Measurements from ENCODE around the gene RANBP3L. TPM values are rescaled to one million over a fixed set of nuclear protein-coding genes. Genes with fewer than 3 reads are reported as not detected.

Gene RANBP3L
- polyA plus RNA-seq, 1 of the 3 experiments (the other 2 are of a cell fraction), result not detected

DNA sequence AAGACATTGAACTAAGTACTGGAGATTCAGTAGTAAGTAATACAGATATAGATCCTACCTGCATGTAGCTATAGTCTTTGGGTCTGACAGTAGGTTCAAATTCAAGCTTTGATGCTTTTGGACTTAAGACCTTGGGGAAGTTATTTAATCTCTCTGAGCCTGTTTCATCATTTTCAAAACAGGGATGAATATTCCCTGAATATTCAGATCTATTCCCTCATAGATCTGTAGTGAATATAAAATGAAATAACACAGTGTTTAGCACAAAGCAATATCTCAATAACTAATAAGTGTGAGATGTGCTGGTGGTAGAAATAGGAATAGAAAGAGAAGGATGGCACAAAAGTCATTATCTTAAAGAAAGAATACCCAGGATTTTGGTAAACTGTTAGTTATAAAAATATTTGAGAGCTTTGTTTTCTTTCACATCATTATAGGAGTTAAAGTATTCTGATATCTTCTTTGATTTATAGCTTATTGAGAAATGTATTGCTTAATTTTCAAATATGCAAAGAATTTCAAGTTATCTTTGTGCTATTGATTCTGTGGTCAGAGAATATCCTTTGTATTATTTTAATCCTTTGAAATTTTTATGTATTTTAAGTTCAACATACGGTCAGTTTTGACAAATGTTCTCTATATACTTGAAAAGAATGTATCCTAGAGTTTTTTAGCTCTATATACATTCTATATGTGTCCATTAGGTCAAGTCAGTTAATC, 11.4 kb upstream of the RANBP3L start:
- Histone ChIP-seq H2AFZ (ENCODE audit: low read depth) (no peak overlapping the region), H3K4me1 (ENCODE audit: control insufficient read depth in 1 of 2, insufficient read depth in 2 of 2, low read depth in 1 of 2, low read length in 1 of 2) (no peaks in the 10 kb centered on the region; a peak in 1 of 4 replicates), H3K36me3 (replicated peaks in 1 of 2; ENCODE audit: control insufficient read depth in 1 of 2, insufficient read depth in 2 of 2, low read length in 1 of 2) (no peaks in the 10 kb centered on the region), H3F3A (replicated peaks; ENCODE audit: insufficient read depth) (no peaks in the 10 kb centered on the region), H3K79me2 (ENCODE audit: insufficient read depth) (no peaks in the 10 kb centered on the region), H3K4me3 (ENCODE audit: low read depth in 2 of 2, low read length in 1 of 2) (no peak overlapping the region), H3K9me3 (no peaks in the 10 kb centered on the region), H3K27ac (ENCODE audit: low read depth in 2 of 2, low read length in 1 of 2) (no peak overlapping the region), H3K9ac (no peak overlapping the region), H3K27me3 (ENCODE audit: insufficient read depth) (no peaks in the 10 kb centered on the region; the same call in 1 of the 2 replicates), H3K4me2 (no peak overlapping the region), H3K9me2 (0 out of 2 replicates have a peak, but pooled peaks cover 5% of the 10 kb centered on the region), H4K20me1 (ENCODE audit: insufficient read depth) (no peaks in the 10 kb centered on the region)
- WGBS (ENCODE audit: low lambda C conversion rate), result 4% methylated on average over 1 of the region's 1 CpG
- CTCF ChIA-PET, result interaction anchor here (0.9 kb wide), 1 partner anchor 137 kb away, joined by 3 read pairs; no protein-coding TSS in a partner anchor
- TF ChIP-seq, protein P1, sequence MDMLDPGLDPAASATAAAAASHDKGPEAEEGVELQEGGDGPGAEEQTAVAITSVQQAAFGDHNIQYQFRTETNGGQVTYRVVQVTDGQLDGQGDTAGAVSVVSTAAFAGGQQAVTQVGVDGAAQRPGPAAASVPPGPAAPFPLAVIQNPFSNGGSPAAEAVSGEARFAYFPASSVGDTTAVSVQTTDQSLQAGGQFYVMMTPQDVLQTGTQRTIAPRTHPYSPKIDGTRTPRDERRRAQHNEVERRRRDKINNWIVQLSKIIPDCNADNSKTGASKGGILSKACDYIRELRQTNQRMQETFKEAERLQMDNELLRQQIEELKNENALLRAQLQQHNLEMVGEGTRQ (IDR thresholded peaks at IDR 0.05; ENCODE audit: borderline replicate concordance, low read depth, low read length), result no peak
- no peak for TF ChIP-seq RFX5 (IDR thresholded peaks at IDR 0.05; ENCODE audit: low read length)
- no peak for TF ChIP-seq FOXJ3 (CRISPR knock-in tag; IDR thresholded peaks at IDR 0.05)
- no peak for TF ChIP-seq NFIC (IDR thresholded peaks at IDR 0.05; ENCODE audit: borderline replicate concordance)
- TF ChIP-seq, protein P2, sequence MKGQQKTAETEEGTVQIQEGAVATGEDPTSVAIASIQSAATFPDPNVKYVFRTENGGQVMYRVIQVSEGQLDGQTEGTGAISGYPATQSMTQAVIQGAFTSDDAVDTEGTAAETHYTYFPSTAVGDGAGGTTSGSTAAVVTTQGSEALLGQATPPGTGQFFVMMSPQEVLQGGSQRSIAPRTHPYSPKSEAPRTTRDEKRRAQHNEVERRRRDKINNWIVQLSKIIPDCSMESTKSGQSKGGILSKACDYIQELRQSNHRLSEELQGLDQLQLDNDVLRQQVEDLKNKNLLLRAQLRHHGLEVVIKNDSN (IDR thresholded peaks at IDR 0.05; ENCODE audit: borderline replicate concordance, low read depth), result no peak
- no peak for TF ChIP-seq YY1 (IDR thresholded peaks at IDR 0.05; ENCODE audit: low read depth)
- TF ChIP-seq RXRA (IDR thresholded peaks at IDR 0.05; ENCODE audit: borderline replicate concordance, low read depth), result no peak
- no peak for TF ChIP-seq TAF1 (IDR thresholded peaks at IDR 0.05; ENCODE audit: borderline replicate concordance, low read depth, low read length)
- no peak for TF ChIP-seq RCOR1 (IDR thresholded peaks at IDR 0.05; ENCODE audit: low read length)
- TF ChIP-seq FOSL2 (IDR thresholded peaks at IDR 0.05; ENCODE audit: borderline replicate concordance, low read depth), result no peak
- TF ChIP-seq GATA2 (CRISPR knock-in tag; IDR thresholded peaks at IDR 0.05), result no peak
- no peak for TF ChIP-seq EP300 (IDR thresholded peaks at IDR 0.05; ENCODE audit: borderline replicate concordance in 1 of 2, low read depth in 1 of 2, low read length in 1 of 2)
- no peak for TF ChIP-seq EZH2phosphoT487 (IDR thresholded peaks at IDR 0.05; ENCODE audit: borderline replicate concordance, low read depth)
- TF ChIP-seq JUND (IDR thresholded peaks at IDR 0.05), result no peak
- POLR2A ChIA-PET, result no interaction called here
- DNase-seq, result no peak

DNA sequence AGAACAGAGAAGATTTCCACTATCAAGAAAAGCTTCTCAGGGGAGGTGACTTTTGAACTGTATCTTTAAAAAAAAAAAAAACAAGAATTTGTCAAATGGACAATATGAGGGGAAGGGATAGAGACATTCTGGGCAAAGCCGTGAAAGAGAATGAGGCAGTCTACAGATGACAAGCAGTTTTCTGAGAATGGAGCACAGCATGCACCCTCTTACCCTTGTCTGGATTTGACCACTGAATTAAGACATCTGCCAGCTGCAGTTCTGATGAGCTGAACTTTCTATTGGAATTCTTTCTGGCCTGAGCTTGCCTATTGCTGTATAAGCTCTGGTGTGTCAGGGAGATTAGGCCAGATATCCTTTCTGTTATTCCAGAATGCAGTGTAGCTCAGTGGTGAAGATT, 10.3 kb upstream of the RANBP3L start:
- DNase-seq, result no peak
- Histone ChIP-seq H3K36me3 (replicated peaks in 1 of 2; ENCODE audit: control insufficient read depth in 1 of 2, insufficient read depth in 2 of 2, low read length in 1 of 2) (no peaks in the 10 kb centered on the region), H3K9me3 (no peaks in the 10 kb centered on the region), H4K20me1 (ENCODE audit: insufficient read depth) (no peaks in the 10 kb centered on the region), H2AFZ (ENCODE audit: low read depth) (no peak overlapping the region), H3K27me3 (ENCODE audit: insufficient read depth) (no peaks in the 10 kb centered on the region; the same call in 1 of the 2 replicates), H3K79me2 (ENCODE audit: insufficient read depth) (no peaks in the 10 kb centered on the region), H3K9ac (no peak overlapping the region), H3K9me2 (0 out of 2 replicates have a peak, but pooled peaks cover 5% of the 10 kb centered on the region), H3K4me3 (ENCODE audit: low read depth in 2 of 2, low read length in 1 of 2) (no peak overlapping the region), H3K27ac (ENCODE audit: low read depth in 2 of 2, low read length in 1 of 2) (no peak overlapping the region), H3F3A (replicated peaks; ENCODE audit: insufficient read depth) (no peaks in the 10 kb centered on the region), H3K4me1 (ENCODE audit: control insufficient read depth in 1 of 2, insufficient read depth in 2 of 2, low read depth in 1 of 2, low read length in 1 of 2) (no peaks in the 10 kb centered on the region; a peak in 1 of 4 replicates), H3K4me2 (no peak overlapping the region)
- ChIA-PET POLR2A (no interaction called here), CTCF (no interaction called here)
- 43% methylated on average over 1 of the region's 1 CpG for WGBS (ENCODE audit: low lambda C conversion rate)
- TF ChIP-seq YY1 (IDR thresholded peaks at IDR 0.05; ENCODE audit: low read depth) (no peak), SMC3 (IDR thresholded peaks at IDR 0.05; ENCODE audit: low read depth, low read length) (no peak), CHD2 (IDR thresholded peaks at IDR 0.05; ENCODE audit: low read length, partially characterized antibody) (no peak), FOXJ3 (CRISPR knock-in tag; IDR thresholded peaks at IDR 0.05) (no peak), FOSL2 (IDR thresholded peaks at IDR 0.05; ENCODE audit: borderline replicate concordance, low read depth) (no peak), MXI1 (IDR thresholded peaks at IDR 0.05; ENCODE audit: low read depth, low read length) (no peak), SIN3A (IDR thresholded peaks at IDR 0.05; ENCODE audit: borderline replicate concordance, low read depth, low read length) (no peak), TCF12 (IDR thresholded peaks at IDR 0.05) (no peak)
- TF ChIP-seq, protein P3, sequence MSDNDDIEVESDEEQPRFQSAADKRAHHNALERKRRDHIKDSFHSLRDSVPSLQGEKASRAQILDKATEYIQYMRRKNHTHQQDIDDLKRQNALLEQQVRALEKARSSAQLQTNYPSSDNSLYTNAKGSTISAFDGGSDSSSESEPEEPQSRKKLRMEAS (IDR thresholded peaks at IDR 0.05; ENCODE audit: low read depth), result no peak
- TF ChIP-seq, protein P4, sequence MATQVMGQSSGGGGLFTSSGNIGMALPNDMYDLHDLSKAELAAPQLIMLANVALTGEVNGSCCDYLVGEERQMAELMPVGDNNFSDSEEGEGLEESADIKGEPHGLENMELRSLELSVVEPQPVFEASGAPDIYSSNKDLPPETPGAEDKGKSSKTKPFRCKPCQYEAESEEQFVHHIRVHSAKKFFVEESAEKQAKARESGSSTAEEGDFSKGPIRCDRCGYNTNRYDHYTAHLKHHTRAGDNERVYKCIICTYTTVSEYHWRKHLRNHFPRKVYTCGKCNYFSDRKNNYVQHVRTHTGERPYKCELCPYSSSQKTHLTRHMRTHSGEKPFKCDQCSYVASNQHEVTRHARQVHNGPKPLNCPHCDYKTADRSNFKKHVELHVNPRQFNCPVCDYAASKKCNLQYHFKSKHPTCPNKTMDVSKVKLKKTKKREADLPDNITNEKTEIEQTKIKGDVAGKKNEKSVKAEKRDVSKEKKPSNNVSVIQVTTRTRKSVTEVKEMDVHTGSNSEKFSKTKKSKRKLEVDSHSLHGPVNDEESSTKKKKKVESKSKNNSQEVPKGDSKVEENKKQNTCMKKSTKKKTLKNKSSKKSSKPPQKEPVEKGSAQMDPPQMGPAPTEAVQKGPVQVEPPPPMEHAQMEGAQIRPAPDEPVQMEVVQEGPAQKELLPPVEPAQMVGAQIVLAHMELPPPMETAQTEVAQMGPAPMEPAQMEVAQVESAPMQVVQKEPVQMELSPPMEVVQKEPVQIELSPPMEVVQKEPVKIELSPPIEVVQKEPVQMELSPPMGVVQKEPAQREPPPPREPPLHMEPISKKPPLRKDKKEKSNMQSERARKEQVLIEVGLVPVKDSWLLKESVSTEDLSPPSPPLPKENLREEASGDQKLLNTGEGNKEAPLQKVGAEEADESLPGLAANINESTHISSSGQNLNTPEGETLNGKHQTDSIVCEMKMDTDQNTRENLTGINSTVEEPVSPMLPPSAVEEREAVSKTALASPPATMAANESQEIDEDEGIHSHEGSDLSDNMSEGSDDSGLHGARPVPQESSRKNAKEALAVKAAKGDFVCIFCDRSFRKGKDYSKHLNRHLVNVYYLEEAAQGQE (IDR thresholded peaks at IDR 0.05; ENCODE audit: low read depth, low read length), result no peak
- TF ChIP-seq, protein P2 (IDR thresholded peaks at IDR 0.05; ENCODE audit: borderline replicate concordance, low read depth), result no peak
